Right atrium auricular region (tissue), 2 donors: ENCODE results near the gene ALX3. TPM values are rescaled to one million over a fixed set of nuclear protein-coding genes. Genes with fewer than 3 reads are reported as not detected.

Experiments
- DNase-seq: peaks from one replicate; pipeline ENCODE4 v3.0.0-alpha.2; 2019; ENCODE audit warnings: low spot score
- H3K27ac ChIP-seq, 2 donors: fragments of 200-600 bp; sonication (generic); 1 replicate in 1 of 2; 2 replicates in 1 of 2; pipeline ENCODE4 v1.5.1; 2016 to 2019
- H3K27me3 ChIP-seq, 2 donors: fragments of 200-600 bp; sonication (generic); one replicate each; pipeline versions ENCODE4 v1.5.1 to v1.6.0; 2017 to 2019
- H3K36me3 ChIP-seq: fragments of 200-600 bp; sonication (generic); one replicate; pipeline ENCODE4 v1.5.1; 2016
- H3K4me1 ChIP-seq, 2 donors: fragments of 200-600 bp; sonication (generic); one replicate each; pipeline versions ENCODE4 v1.5.1 to v1.6.0; 2017 to 2019
- H3K4me3 ChIP-seq, 2 donors: fragments of 200-600 bp; sonication (generic); 1 replicate in 1 of 2; 2 replicates in 1 of 2; pipeline ENCODE4 v1.5.1; 2017 to 2019; ENCODE audit warnings: mild to moderate bottlenecking in 1 of 2, moderate library complexity in 1 of 2
- H3K9me3 ChIP-seq, 2 donors: fragments of 200-600 bp; sonication (generic); one replicate each; pipeline ENCODE4 v1.5.1; 2019
- CTCF ChIP-seq, 2 donors: fragments of 200-600 bp; sonication (generic); IDR thresholded peaks; one replicate each; pipeline ENCODE4 v1.5.1; 2019; ENCODE audit warnings: antibody characterized with exemption in 2 of 2
- total RNA-seq, 2 donors: library from RNA; depleted of rRNA; stranded (reverse); fragments of >200 nt; gene quantifications; one replicate each; pipeline ENCODE4 v1.1.0, GENCODE V29; 2016

ALX3 gene
- total RNA-seq, 2 donors from 2014 or later = not detected

GRCh38 chr1:110106013-110106941 lies 35.8 kb upstream of the ALX3 start:
- peak; percentile 91 to 93 for TF ChIP-seq CTCF (IDR thresholded peaks at IDR 0.05)
- DNase-seq = peak; percentile 70
- Histone ChIP-seq H3K27me3 (no peaks in the 10 kb centered on the region), H3K4me1 (no peaks in the 10 kb centered on the region), H3K36me3 (no peaks in the 10 kb centered on the region), H3K9me3 (no peaks in the 10 kb centered on the region), H3K4me3 (no peak overlapping the region), H3K27ac (no peak overlapping the region)

- no peaks in the 10 kb centered on the region for H3K27me3 ChIP-seq
- DNase-seq = no peak
- H3K9me3 ChIP-seq = no peaks in the 10 kb centered on the region
- no peak overlapping the region for H3K4me3 ChIP-seq
- no peak for TF ChIP-seq CTCF (IDR thresholded peaks at IDR 0.05)
- H3K27ac ChIP-seq = no peak overlapping the region
- no peaks in the 10 kb centered on the region for H3K36me3 ChIP-seq
- no peaks in the 10 kb centered on the region for H3K4me1 ChIP-seq
Observed at GRCh38 chr1:110102081-110102480, 31.6 kb upstream of the ALX3 start.

- Histone ChIP-seq H3K27me3 (no peaks in the 10 kb centered on the region), H3K4me1 (no peaks in the 10 kb centered on the region), H3K36me3 (no peaks in the 10 kb centered on the region), H3K4me3 (no peak overlapping the region), H3K9me3 (no peaks in the 10 kb centered on the region), H3K27ac (no peak overlapping the region)
- TF ChIP-seq CTCF (IDR thresholded peaks at IDR 0.05) = no peak
- DNase-seq = no peak
Observed at GRCh38 chr1:110100335-110100734, 29.9 kb upstream of the ALX3 start.

GRCh38 chr1:110098222-110099026 lies 28.0 kb upstream of the ALX3 start:
- no peak for TF ChIP-seq CTCF (IDR thresholded peaks at IDR 0.05)
- Histone ChIP-seq H3K4me1 (no peaks in the 10 kb centered on the region), H3K36me3 (no peaks in the 10 kb centered on the region), H3K4me3 (no peak overlapping the region), H3K27ac (no peak overlapping the region), H3K9me3 (no peaks in the 10 kb centered on the region), H3K27me3 (no peaks in the 10 kb centered on the region)
- no peak for DNase-seq

GRCh38 chr1:110097507-110098221 lies 27.2 kb upstream of the ALX3 start:
- H3K27ac ChIP-seq = no peak overlapping the region

More at GRCh38 chr1:110097507-110098221, 27.2 kb upstream of the ALX3 start:
- no peak overlapping the region for H3K4me3 ChIP-seq
- no peaks in the 10 kb centered on the region for H3K4me1 ChIP-seq
- no peak for DNase-seq
- H3K27me3 ChIP-seq = no peaks in the 10 kb centered on the region
- no peaks in the 10 kb centered on the region for H3K36me3 ChIP-seq
- no peak for TF ChIP-seq CTCF (IDR thresholded peaks at IDR 0.05)
- no peaks in the 10 kb centered on the region for H3K9me3 ChIP-seq
